ENCODE results near the gene CEACAM6.
"Not testable (repeated sequence)": the region's sequence is repeated elsewhere in the genome, so short reads cannot be mapped to it uniquely, and the experiment has no call there.

The CEACAM6 gene

DNA sequence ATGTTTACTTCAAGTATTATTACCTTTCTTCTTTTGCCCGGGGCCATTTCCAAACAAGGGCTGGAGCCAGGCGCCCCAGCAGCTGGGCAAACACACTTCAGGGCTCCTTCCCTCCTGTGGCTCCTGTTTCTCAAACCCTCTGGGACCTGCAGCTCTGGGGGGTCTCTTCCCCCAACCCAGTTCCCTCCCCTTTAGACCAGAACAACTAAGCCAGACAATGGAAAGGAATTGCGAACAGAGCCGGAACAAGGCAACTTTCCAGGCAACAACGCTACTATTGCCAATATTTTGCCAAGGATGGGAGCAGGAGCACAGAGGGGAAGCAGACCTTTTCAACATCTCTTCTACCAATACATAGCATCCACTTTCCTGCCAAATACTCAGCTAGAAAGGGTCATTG is 33.7 kb downstream of the CEACAM6 start:
- not testable (repeated sequence) for H3K23ac ChIP-seq (ENCODE audit: low read length); H3K9ac ChIP-seq (ENCODE audit: low read length); H2BK120ac ChIP-seq (ENCODE audit: low read depth, low read length); H3K79me1 ChIP-seq (ENCODE audit: low read length); H3K79me2 ChIP-seq (ENCODE audit: control insufficient read depth, insufficient read depth, low read length); H3K4ac ChIP-seq (ENCODE audit: low read depth, low read length); H3K4me3 ChIP-seq (ENCODE audit: low read length); H3K4me2 ChIP-seq (ENCODE audit: low read length); H3K56ac ChIP-seq (ENCODE audit: low read length); H3K36me3 ChIP-seq (ENCODE audit: control insufficient read depth, insufficient read depth, low read length); H3K18ac ChIP-seq (ENCODE audit: low read length); H2BK5ac ChIP-seq (ENCODE audit: low read length); H4K8ac ChIP-seq (ENCODE audit: low read depth, low read length); H2BK15ac ChIP-seq (replicated peaks; ENCODE audit: low read depth); H3K4me1 ChIP-seq (ENCODE audit: control insufficient read depth, low read depth, low read length); H3K27me3 ChIP-seq (ENCODE audit: insufficient read depth, low read length, poor library complexity); H4K5ac ChIP-seq (ENCODE audit: low read length); DNase-seq; H2AK5ac ChIP-seq (ENCODE audit: low read length); H3K27ac ChIP-seq (ENCODE audit: low read depth, low read length)
- WGBS (ENCODE audit: extremely low coverage, insufficient coverage, low lambda C conversion rate) = no CpG with 5 or more reads among the region's 5 CpGs

DNA sequence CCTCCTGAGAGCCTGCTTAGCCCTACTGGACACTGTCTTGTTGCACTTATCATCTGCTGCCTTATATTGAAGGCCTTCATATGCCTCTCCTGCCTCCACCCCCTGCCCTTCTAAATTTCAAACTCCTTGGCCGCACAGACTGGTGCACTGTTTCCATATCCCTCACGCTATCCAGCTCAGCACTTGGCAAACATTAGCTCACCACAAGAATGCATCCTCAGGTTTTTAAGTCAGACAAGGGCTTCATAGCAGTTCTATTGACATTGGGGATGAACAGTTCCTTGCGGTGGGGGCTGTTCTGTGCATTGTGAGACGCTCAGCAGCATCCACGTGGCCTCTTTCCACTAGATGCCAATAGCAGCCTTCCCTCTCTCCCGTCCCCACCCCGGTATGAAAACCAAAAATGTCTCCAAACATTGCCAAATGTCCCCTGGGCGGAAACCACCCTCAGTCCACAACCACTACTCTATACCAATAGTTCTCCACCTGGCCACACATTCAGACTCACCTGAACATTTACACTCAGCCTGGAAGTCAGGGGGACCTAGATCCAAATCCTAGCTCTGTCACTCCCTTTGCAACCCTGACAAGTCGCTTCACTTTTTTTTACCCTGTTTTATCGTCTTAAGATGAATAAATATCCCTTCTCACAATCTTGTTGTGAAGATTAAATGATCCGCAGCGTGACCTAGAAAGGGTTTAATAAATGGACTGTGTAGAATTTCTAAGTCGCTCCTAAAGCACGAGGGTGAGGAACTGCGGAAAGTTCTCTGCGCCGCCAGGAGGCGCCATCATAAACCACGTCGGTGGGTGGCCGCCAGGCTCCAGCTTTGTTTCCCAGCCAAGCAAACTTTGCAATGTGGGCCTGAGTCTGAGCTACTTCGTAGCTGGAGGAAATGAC is 37.4 kb downstream of the CEACAM6 start:
- WGBS (ENCODE audit: extremely low coverage, insufficient coverage, low lambda C conversion rate) = no CpG with 5 or more reads among the region's 22 CpGs
- no peak overlapping the region for H3K4ac ChIP-seq (ENCODE audit: low read depth, low read length)
- H4K5ac ChIP-seq (ENCODE audit: low read length) = no peak overlapping the region
- no peak overlapping the region for H3K56ac ChIP-seq (ENCODE audit: low read length)
- no peak overlapping the region for H2BK15ac ChIP-seq (replicated peaks; ENCODE audit: low read depth)
- no peak overlapping the region for H2BK5ac ChIP-seq (ENCODE audit: low read length)
- no peak overlapping the region for H2BK120ac ChIP-seq (ENCODE audit: low read depth, low read length)
- no peaks in the 10 kb centered on the region for H3K4me1 ChIP-seq (ENCODE audit: control insufficient read depth, low read depth, low read length)
- DNase-seq = peak; percentile 63
- no peaks in the 10 kb centered on the region for H3K36me3 ChIP-seq (ENCODE audit: control insufficient read depth, insufficient read depth, low read length)
- no peak overlapping the region for H2AK5ac ChIP-seq (ENCODE audit: low read length)
- no peak overlapping the region for H3K9ac ChIP-seq (ENCODE audit: low read length)
- H3K79me1 ChIP-seq (ENCODE audit: low read length) = no peaks in the 10 kb centered on the region
- H3K4me3 ChIP-seq (ENCODE audit: low read length) = no peak overlapping the region
- no peak overlapping the region for H3K23ac ChIP-seq (ENCODE audit: low read length)
- no peak overlapping the region for H3K27ac ChIP-seq (ENCODE audit: low read depth, low read length)
- H3K4me2 ChIP-seq (ENCODE audit: low read length) = no peak overlapping the region
- no peak overlapping the region for H4K8ac ChIP-seq (ENCODE audit: low read depth, low read length)
- H3K27me3 ChIP-seq (ENCODE audit: insufficient read depth, low read length, poor library complexity) = no peaks in the 10 kb centered on the region
- H3K18ac ChIP-seq (ENCODE audit: low read length) = no peak overlapping the region
- H3K79me2 ChIP-seq (ENCODE audit: control insufficient read depth, insufficient read depth, low read length) = no peaks in the 10 kb centered on the region

DNA sequence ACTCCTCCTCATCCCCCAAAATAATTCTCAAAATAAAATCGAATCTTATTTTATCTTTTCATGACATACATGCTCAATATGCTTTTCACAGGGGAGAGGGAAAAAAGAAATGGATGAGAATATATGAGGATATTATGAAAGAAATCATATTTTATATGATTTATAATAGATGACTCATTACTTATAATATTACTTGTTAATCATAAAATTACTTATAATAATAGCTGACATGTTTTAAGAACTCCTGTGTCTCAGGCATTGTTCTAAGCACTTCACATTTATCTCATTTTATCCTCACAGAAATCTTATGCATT is 38.0 kb downstream of the CEACAM6 start:
- no peak overlapping the region for H3K23ac ChIP-seq (ENCODE audit: low read length)
- no peak overlapping the region for H2AK5ac ChIP-seq (ENCODE audit: low read length)
- no peak for DNase-seq
- H3K18ac ChIP-seq (ENCODE audit: low read length) = no peak overlapping the region
- no peak overlapping the region for H3K9ac ChIP-seq (ENCODE audit: low read length)
- H3K36me3 ChIP-seq (ENCODE audit: control insufficient read depth, insufficient read depth, low read length) = no peaks in the 10 kb centered on the region
- H3K27me3 ChIP-seq (ENCODE audit: insufficient read depth, low read length, poor library complexity) = no peaks in the 10 kb centered on the region
- H3K56ac ChIP-seq (ENCODE audit: low read length) = no peak overlapping the region
- no peak overlapping the region for H2BK15ac ChIP-seq (replicated peaks; ENCODE audit: low read depth)
- H3K4me1 ChIP-seq (ENCODE audit: control insufficient read depth, low read depth, low read length) = no peaks in the 10 kb centered on the region
- no peaks in the 10 kb centered on the region for H3K79me1 ChIP-seq (ENCODE audit: low read length)
- no peaks in the 10 kb centered on the region for H3K79me2 ChIP-seq (ENCODE audit: control insufficient read depth, insufficient read depth, low read length)
- H2BK120ac ChIP-seq (ENCODE audit: low read depth, low read length) = no peak overlapping the region
- no peak overlapping the region for H4K8ac ChIP-seq (ENCODE audit: low read depth, low read length)
- no CpG with 5 or more reads among the region's 1 CpG for WGBS (ENCODE audit: extremely low coverage, insufficient coverage, low lambda C conversion rate)
- H2BK5ac ChIP-seq (ENCODE audit: low read length) = no peak overlapping the region
- H4K5ac ChIP-seq (ENCODE audit: low read length) = no peak overlapping the region
- H3K4me2 ChIP-seq (ENCODE audit: low read length) = no peak overlapping the region
- no peak overlapping the region for H3K4me3 ChIP-seq (ENCODE audit: low read length)
- no peak overlapping the region for H3K4ac ChIP-seq (ENCODE audit: low read depth, low read length)
- no peak overlapping the region for H3K27ac ChIP-seq (ENCODE audit: low read depth, low read length)

DNA sequence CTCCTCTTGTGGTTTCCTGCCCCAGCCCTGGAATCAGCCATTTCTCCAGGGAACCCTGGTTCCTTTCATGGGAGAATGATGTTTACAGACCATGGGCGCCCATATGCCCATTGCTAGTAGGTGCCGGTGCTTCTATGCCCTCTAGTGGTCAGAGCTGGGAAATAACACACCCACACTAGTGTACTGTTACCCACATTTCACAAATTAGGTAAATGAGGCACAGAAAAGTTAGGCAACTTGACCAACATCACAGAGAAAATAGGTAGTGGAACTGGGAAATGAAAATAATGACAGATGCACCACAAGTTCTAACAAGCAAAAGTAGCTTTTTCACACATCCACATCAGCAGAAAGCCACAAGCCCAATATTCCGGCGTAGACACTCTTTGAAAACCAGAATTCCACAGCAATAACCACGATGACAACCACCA is 39.7 kb downstream of the CEACAM6 start:
- Histone ChIP-seq H2AK5ac (ENCODE audit: low read length) (no peak overlapping the region), H2BK120ac (ENCODE audit: low read depth, low read length) (no peak overlapping the region), H3K23ac (ENCODE audit: low read length) (no peak overlapping the region), H3K27ac (ENCODE audit: low read depth, low read length) (no peak overlapping the region), H4K8ac (ENCODE audit: low read depth, low read length) (no peak overlapping the region), H3K79me1 (ENCODE audit: low read length) (no peaks in the 10 kb centered on the region), H3K4me2 (ENCODE audit: low read length) (no peak overlapping the region), H3K36me3 (ENCODE audit: control insufficient read depth, insufficient read depth, low read length) (no peaks in the 10 kb centered on the region), H3K4me1 (ENCODE audit: control insufficient read depth, low read depth, low read length) (no peaks in the 10 kb centered on the region), H3K4ac (ENCODE audit: low read depth, low read length) (no peak overlapping the region), H3K79me2 (ENCODE audit: control insufficient read depth, insufficient read depth, low read length) (no peaks in the 10 kb centered on the region), H2BK15ac (replicated peaks; ENCODE audit: low read depth) (no peak overlapping the region), H3K4me3 (ENCODE audit: low read length) (no peak overlapping the region), H3K27me3 (ENCODE audit: insufficient read depth, low read length, poor library complexity) (no peaks in the 10 kb centered on the region), H4K5ac (ENCODE audit: low read length) (no peak overlapping the region), H3K56ac (ENCODE audit: low read length) (no peak overlapping the region), H3K9ac (ENCODE audit: low read length) (no peak overlapping the region), H3K18ac (ENCODE audit: low read length) (no peak overlapping the region), H2BK5ac (ENCODE audit: low read length) (no peak overlapping the region)
- no CpG with 5 or more reads among the region's 5 CpGs for WGBS (ENCODE audit: extremely low coverage, insufficient coverage, low lambda C conversion rate)
- peak; percentile 57 for DNase-seq

DNA sequence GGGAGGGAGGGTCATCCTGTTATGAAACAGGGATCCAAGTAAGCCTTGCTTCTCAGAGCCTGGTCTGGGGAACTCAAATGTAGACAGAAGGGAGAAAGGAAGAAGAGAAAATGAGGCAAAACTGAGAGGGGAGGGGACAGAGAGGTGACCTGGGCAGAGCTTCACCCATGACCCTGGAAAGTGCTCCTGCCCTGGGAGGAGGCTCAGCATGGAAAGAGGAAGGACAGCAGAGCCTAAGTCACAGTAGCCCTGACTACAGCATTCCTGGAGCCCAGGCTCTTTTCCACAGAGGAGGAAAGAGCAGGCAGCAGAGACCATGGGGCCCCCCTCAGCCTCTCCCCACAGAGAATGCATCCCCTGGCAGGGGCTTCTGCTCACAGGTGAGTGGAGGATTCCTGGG is 41.0 kb downstream of the CEACAM6 start, which contains the start of gene CEACAM3:
TSS of gene CEACAM3 (plus strand) at position 226 of the 400 bp plus-strand sequence. CDS start at position 317, 91 bp downstream.
- Histone ChIP-seq H3K27ac (ENCODE audit: low read depth, low read length) (no peak within 1 kb of the TSS), H3K36me3 (ENCODE audit: control insufficient read depth, insufficient read depth, low read length) (no peaks in the 10 kb centered on the region), H4K5ac (ENCODE audit: low read length) (no peak within 1 kb of the TSS), H3K18ac (ENCODE audit: low read length) (no peak within 1 kb of the TSS), H3K23ac (ENCODE audit: low read length) (no peak within 1 kb of the TSS), H2BK5ac (ENCODE audit: low read length) (no peak within 1 kb of the TSS), H3K56ac (ENCODE audit: low read length) (no peak within 1 kb of the TSS), H3K4me2 (ENCODE audit: low read length) (no peak within 1 kb of the TSS), H3K9ac (ENCODE audit: low read length) (no peak within 1 kb of the TSS), H4K8ac (ENCODE audit: low read depth, low read length) (no peak within 1 kb of the TSS), H3K4ac (ENCODE audit: low read depth, low read length) (no peak within 1 kb of the TSS), H3K79me1 (ENCODE audit: low read length) (no peaks in the 10 kb centered on the region), H2BK15ac (replicated peaks; ENCODE audit: low read depth) (no peak within 1 kb of the TSS), H3K79me2 (ENCODE audit: control insufficient read depth, insufficient read depth, low read length) (no peaks in the 10 kb centered on the region), H3K27me3 (ENCODE audit: insufficient read depth, low read length, poor library complexity) (no peaks in the 10 kb centered on the region), H2AK5ac (ENCODE audit: low read length) (no peak within 1 kb of the TSS), H2BK120ac (ENCODE audit: low read depth, low read length) (no peak within 1 kb of the TSS), H3K4me1 (ENCODE audit: control insufficient read depth, low read depth, low read length) (no peaks in the 10 kb centered on the region), H3K4me3 (ENCODE audit: low read length) (no peak within 1 kb of the TSS)
- DNase-seq = no peak

DNA sequence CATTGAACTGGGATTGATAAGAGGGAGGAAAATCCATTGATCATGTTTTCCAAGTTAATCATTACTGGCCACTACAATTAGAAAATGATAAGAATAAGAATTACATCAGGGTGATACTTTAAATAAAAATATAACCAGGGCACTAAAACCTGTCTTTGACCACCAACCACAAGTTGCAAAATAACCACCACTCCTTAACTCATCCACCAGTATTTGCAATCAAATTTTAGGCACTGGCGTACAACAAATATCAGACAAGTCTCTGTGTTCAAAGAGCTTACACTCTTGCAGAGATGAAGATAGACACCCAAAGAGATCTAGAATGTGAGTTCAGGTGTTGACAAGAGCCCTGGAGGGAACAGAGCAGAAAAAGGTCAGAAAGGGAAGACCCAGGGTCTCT is 41.6 kb downstream of the CEACAM6 start:
- no peaks in the 10 kb centered on the region for H3K79me2 ChIP-seq (ENCODE audit: control insufficient read depth, insufficient read depth, low read length)

More for the DNA sequence above, 41.6 kb downstream of the CEACAM6 start:
- WGBS (ENCODE audit: extremely low coverage, insufficient coverage, low lambda C conversion rate) = no CpG with 5 or more reads among the region's 1 CpG
- H3K9ac ChIP-seq (ENCODE audit: low read length) = no peak overlapping the region
- DNase-seq = no peak
- H3K4me2 ChIP-seq (ENCODE audit: low read length) = no peak overlapping the region
- no peak overlapping the region for H4K5ac ChIP-seq (ENCODE audit: low read length)
- H2BK15ac ChIP-seq (replicated peaks; ENCODE audit: low read depth) = no peak overlapping the region
- H3K27me3 ChIP-seq (ENCODE audit: insufficient read depth, low read length, poor library complexity) = no peaks in the 10 kb centered on the region
- H3K36me3 ChIP-seq (ENCODE audit: control insufficient read depth, insufficient read depth, low read length) = no peaks in the 10 kb centered on the region
- no peaks in the 10 kb centered on the region for H3K4me1 ChIP-seq (ENCODE audit: control insufficient read depth, low read depth, low read length)
- H3K79me1 ChIP-seq (ENCODE audit: low read length) = no peaks in the 10 kb centered on the region
- no peak overlapping the region for H2BK120ac ChIP-seq (ENCODE audit: low read depth, low read length)
- H2BK5ac ChIP-seq (ENCODE audit: low read length) = no peak overlapping the region
- no peak overlapping the region for H3K23ac ChIP-seq (ENCODE audit: low read length)
- no peak overlapping the region for H3K56ac ChIP-seq (ENCODE audit: low read length)
- no peak overlapping the region for H3K4ac ChIP-seq (ENCODE audit: low read depth, low read length)
- no peak overlapping the region for H3K4me3 ChIP-seq (ENCODE audit: low read length)
- no peak overlapping the region for H3K27ac ChIP-seq (ENCODE audit: low read depth, low read length)
- H3K18ac ChIP-seq (ENCODE audit: low read length) = no peak overlapping the region
- no peak overlapping the region for H2AK5ac ChIP-seq (ENCODE audit: low read length)
- H4K8ac ChIP-seq (ENCODE audit: low read depth, low read length) = no peak overlapping the region
